K562 (cell line): ENCODE results near the gene SUMF2. TPM values are rescaled to one million over a fixed set of nuclear protein-coding genes. Genes with fewer than 3 reads are reported as not detected.

ENCODE experiments used
- AFF1 ChIP-seq, 2 experiments: fragments of 450-650 bp; IDR thresholded peaks; 2 replicates each; pipeline ENCODE4 v1.6.1; 2018; ENCODE audit warnings: mild to moderate bottlenecking in 2 of 2, low read depth in 1 of 2; ENCODE audit not compliant: partially characterized antibody in 2 of 2
- CCAR2 ChIP-seq: fragments of 200-400 bp; formaldehyde crosslinking; IDR thresholded peaks from 2 replicates; pipeline ENCODE4 v1.6.1; 2017; ENCODE audit warnings: mild to moderate bottlenecking, low read depth, low read length
- CTBP1 ChIP-seq: fragments of 450-650 bp; IDR thresholded peaks from 2 replicates; pipeline ENCODE4 v1.6.1; 2016; ENCODE audit warnings: borderline replicate concordance
- E2F6 ChIP-seq, 2 experiments: IDR thresholded peaks; 2 replicates each; pipeline ENCODE4 v1.6.1; 2011; ENCODE audit warnings: borderline replicate concordance in 1 of 2, control low read depth in 1 of 2, low read depth in 1 of 2, low read length in 1 of 2, mild to moderate bottlenecking in 1 of 2, mixed read lengths in 1 of 2, moderate library complexity in 1 of 2; ENCODE audit not compliant: insufficient read depth in 1 of 2, insufficient read length in 1 of 2, poor library complexity in 1 of 2, severe bottlenecking in 1 of 2; ENCODE audit errors: extremely low read depth in 1 of 2
- L3MBTL2 ChIP-seq: fragments of 450-650 bp; IDR thresholded peaks from 2 replicates; pipeline ENCODE4 v1.6.1; 2016; ENCODE audit warnings: mild to moderate bottlenecking, moderate library complexity
- PREB ChIP-seq: sonication (generic); formaldehyde crosslinking; IDR thresholded peaks from 2 replicates; pipeline ENCODE4 v1.8.1; 2023; ENCODE audit warnings: mild to moderate bottlenecking, missing genetic modification reagents
- RCOR1 ChIP-seq, 2 experiments: IDR thresholded peaks; 2 replicates each; pipeline ENCODE4 v1.6.1; 2012; ENCODE audit warnings: low read depth in 2 of 2, low read length in 2 of 2, borderline replicate concordance in 1 of 2, improper control_type of control experiment in 1 of 2
- ZBTB33 ChIP-seq: sonication (generic); formaldehyde crosslinking; IDR thresholded peaks from 2 replicates; pipeline ENCODE4 v1.8.1; 2023; ENCODE audit warnings: mild to moderate bottlenecking, missing genetic modification reagents
- ZNF143 ChIP-seq: sonication (generic); formaldehyde crosslinking; IDR thresholded peaks from 2 replicates; pipeline ENCODE4 v1.9.0; 2022; ENCODE audit warnings: mild to moderate bottlenecking, missing genetic modification reagents
- ZNF695 ChIP-seq: fragments of 450-650 bp; formaldehyde crosslinking; IDR thresholded peaks from 2 replicates; pipeline ENCODE4 v1.4.0; 2020; ENCODE audit warnings: mild to moderate bottlenecking, moderate library complexity
- polyA plus RNA-seq, 8 experiments: library from polyadenylated mRNA; depleted of rRNA in 4 of 8; stranded (reverse) in 5 of 8; unstranded in 3 of 8; fragments of >200 nt; fragmentation: Nextera tagmentation in 2 of 8; fragmentation: Illumina TruSeq in 1 of 8; extraction: Ambion mirVana in 2 of 8; extraction: Trizol in 1 of 8; gene quantifications; 2 replicates each; pipeline versions ENCODE4 v1.2.1 to v1.2.3, GENCODE V29; 2011 to 2014; ENCODE audit warnings: inconsistent platforms in 1 of 8, missing spikeins in 1 of 8
- total RNA-seq, 7 experiments: library from RNA; depleted of rRNA in 6 of 7; stranded (reverse); fragments of >200 nt in 6 of 7; fragmentation: Illumina TruSeq in 2 of 7; extraction: Trizol in 2 of 7; gene quantifications; 2 replicates each; pipeline versions ENCODE4 v1.2.1 to v1.2.3, GENCODE V29; 2011 to 2021; ENCODE audit warnings: low replicate concordance in 1 of 7

SUMF2 gene
- total and polyA plus RNA-seq, 9 of the 15 experiments (the other 6 are each of a cell fraction or from before 2014, with no cell fraction given): 39.0 to 113 (median 67.7) TPM

- TF ChIP-seq AFF1 (IDR thresholded peaks at IDR 0.05; ENCODE audit: low read depth in 1 of 2, partially characterized antibody in 2 of 2): peak in 1 of 2 experiments; percentile 40
- 0 out of 2 replicates have a peak, but pooled peaks have one; percentile 37 for TF ChIP-seq PREB (CRISPR knock-in tag)
- no peak for TF ChIP-seq E2F6 (IDR thresholded peaks at IDR 0.05; ENCODE audit: borderline replicate concordance in 1 of 2, extremely low read depth in 1 of 2, insufficient read depth in 1 of 2, insufficient read length in 1 of 2, low read depth in 1 of 2, low read length in 1 of 2, poor library complexity in 1 of 2, severe bottlenecking in 1 of 2)
- no peak for TF ChIP-seq ZNF695 (CRISPR knock-in tag)
- TF ChIP-seq ZNF143: 0 out of 2 replicates have a peak, but pooled peaks have one; percentile 21
- TF ChIP-seq RCOR1 (IDR thresholded peaks at IDR 0.05; ENCODE audit: borderline replicate concordance in 1 of 2, low read depth in 2 of 2, low read length in 2 of 2): 0 out of 4 replicates have a peak, but pooled peaks of 1 of the 2 experiments have one; percentile 44
- no peak for TF ChIP-seq L3MBTL2
- TF ChIP-seq CTBP1: peak; percentile 46; the same call in 1 of the 2 replicates
- no peak for TF ChIP-seq CCAR2
- TF ChIP-seq ZBTB33: peak; percentile 53; the same call in 1 of the 2 replicates
Measured at GRCh38 chr7:56074371-56074791, 10.3 kb downstream of the SUMF2 start (continued).
